H1 (cell line): ENCODE data around the gene TPP1. TPM values are rescaled to one million over a fixed set of nuclear protein-coding genes. Genes with fewer than 3 reads are reported as not detected.

ENCODE experiments used
- CTCF ChIA-PET: fragments of 300-600 bp; sonication (Branson Sonifier 250); formaldehyde crosslinking; loops from one replicate; lab custom pipeline; 2021; ENCODE audit not compliant: partially characterized antibody; lab: Charles Lee
- POLR2A ChIA-PET: fragments of 300-600 bp; sonication (Branson Sonifier 250); formaldehyde crosslinking; loops from one replicate; lab custom pipeline; 2021; ENCODE audit warnings: inconsistent platforms; ENCODE audit not compliant: partially characterized antibody; lab: Charles Lee
- DNase-seq, 2 experiments: peaks; one replicate each; pipeline versions ENCODE4 v3.0.0 to v3.0.0-alpha.2; 2010 to 2022; ENCODE audit warnings: low spot score in 2 of 2, low read depth in 1 of 2, mixed read lengths in 1 of 2
- FAIRE-seq: peaks from 2 replicates; lab custom pipeline; 2011; peaks lifted over from hg19 to GRCh38; lab: Jason Lieb, UNC
- H2AFZ ChIP-seq: 2 replicates; pipeline ENCODE4 v1.8.1; 2012; ENCODE audit warnings: low read length, inconsistent platforms
- H2AK5ac ChIP-seq: 2 replicates; pipeline ENCODE4 v1.6.1; 2013; ENCODE audit warnings: low read depth, low read length
- H2BK120ac ChIP-seq: replicated peaks from 2 replicates; pipeline ENCODE3; 2013; ENCODE audit warnings: low read depth, low read length, inconsistent platforms
- H2BK12ac ChIP-seq: 2 replicates; pipeline ENCODE4 v1.6.1; 2013; ENCODE audit warnings: low read depth, low read length
- H2BK15ac ChIP-seq: 2 replicates; pipeline ENCODE4 v1.6.1; 2013; ENCODE audit warnings: low read length
- H2BK20ac ChIP-seq: 2 replicates; pipeline ENCODE4 v1.6.1; 2013; ENCODE audit warnings: low read length
- H2BK5ac ChIP-seq: 2 replicates; pipeline ENCODE4 v1.6.1; 2013; ENCODE audit warnings: low read depth, low read length
- H3K14ac ChIP-seq: 2 replicates; pipeline ENCODE4 v1.6.1; 2013; ENCODE audit warnings: inconsistent platforms; ENCODE audit not compliant: insufficient read length
- H3K18ac ChIP-seq: 2 replicates; pipeline ENCODE4 v1.6.1; 2013; ENCODE audit warnings: low read length; ENCODE audit errors: extremely low read depth
- H3K23ac ChIP-seq: 2 replicates; pipeline ENCODE4 v1.6.1; 2013; ENCODE audit warnings: inconsistent platforms; ENCODE audit not compliant: insufficient read length
- H3K23me2 ChIP-seq: 2 replicates; pipeline ENCODE4 v1.6.1; 2013; ENCODE audit warnings: low read depth, low read length
- H3K27ac ChIP-seq: 2 replicates; pipeline ENCODE4 v1.6.1; 2011; ENCODE audit warnings: low read depth, low read length, inconsistent platforms
- H3K27me3 ChIP-seq, 4 experiments: replicated peaks in 1 of 4; 1 replicate in 1 of 4; 2 replicates in 3 of 4; pipeline versions ENCODE4 v1.6.1 to v1.8.1; 2011 to 2013; ENCODE audit warnings: low read length in 3 of 4, mild to moderate bottlenecking in 3 of 4, inconsistent platforms in 2 of 4, mixed read lengths in 2 of 4, moderate library complexity in 1 of 4; ENCODE audit not compliant: control insufficient read depth in 3 of 4, insufficient read depth in 3 of 4; ENCODE audit errors: extremely low read depth in 1 of 4
- H3K36me3 ChIP-seq, 4 experiments: 2 replicates each; pipeline versions ENCODE4 v1.6.1 to v1.8.1; 2011 to 2013; ENCODE audit warnings: mild to moderate bottlenecking in 4 of 4, low read length in 3 of 4, moderate library complexity in 2 of 4, control low read depth in 1 of 4, inconsistent platforms in 1 of 4; ENCODE audit not compliant: insufficient read depth in 4 of 4, control insufficient read depth in 2 of 4
- H3K4ac ChIP-seq: replicated peaks from 2 replicates; pipeline ENCODE3; 2013; ENCODE audit warnings: low read length, low read depth, mixed read lengths, inconsistent platforms; ENCODE audit not compliant: insufficient read length
- H3K4me1 ChIP-seq, 4 experiments: replicated peaks in 1 of 4; 1 replicate in 1 of 4; 2 replicates in 3 of 4; pipeline versions ENCODE4 v1.6.1 to v1.8.1; 2011 to 2013; ENCODE audit warnings: low read length in 3 of 4, inconsistent platforms in 2 of 4, mixed read lengths in 1 of 4; ENCODE audit not compliant: insufficient read depth in 4 of 4, control insufficient read depth in 3 of 4
- H3K4me2 ChIP-seq, 2 experiments: 2 replicates each; pipeline versions ENCODE4 v1.6.1 to v1.8.1; 2011 to 2013; ENCODE audit warnings: low read depth in 2 of 2, low read length in 2 of 2, control low read depth in 1 of 2, inconsistent platforms in 1 of 2, mild to moderate bottlenecking in 1 of 2; ENCODE audit not compliant: insufficient read depth in 1 of 2
- H3K4me3 ChIP-seq, 4 experiments: fragments of 200-600, 300-600 bp in 1 of 4; sonication (generic), shearing (Covaris generic), sonication (Bioruptor Twin) in 1 of 4; 2 replicates each; pipeline versions ENCODE4 v1.5.1 to v1.8.1; 2011 to 2016; ENCODE audit warnings: low read length in 4 of 4, low read depth in 3 of 4, control low read depth in 2 of 4, inconsistent platforms in 2 of 4, mild to moderate bottlenecking in 2 of 4, mixed read lengths in 1 of 4, moderate library complexity in 1 of 4; ENCODE audit not compliant: insufficient read depth in 2 of 4; ENCODE audit errors: extremely low read depth in 1 of 4
- H3K56ac ChIP-seq: replicated peaks from 2 replicates; pipeline ENCODE3; 2013; ENCODE audit warnings: low read depth, mild to moderate bottlenecking, mixed read lengths, low read length, inconsistent platforms; ENCODE audit not compliant: insufficient read length
- H3K79me1 ChIP-seq: 2 replicates; pipeline ENCODE4 v1.6.1; 2013; ENCODE audit warnings: low read depth, low read length, control low read depth
- H3K79me2 ChIP-seq, 2 experiments: 2 replicates each; pipeline versions ENCODE4 v1.6.1 to v1.8.1; 2012 to 2013; ENCODE audit warnings: low read length in 2 of 2, mild to moderate bottlenecking in 2 of 2, inconsistent platforms in 1 of 2; ENCODE audit not compliant: insufficient read depth in 2 of 2, control insufficient read depth in 1 of 2
- H3K9ac ChIP-seq, 4 experiments: replicated peaks in 1 of 4; 1 replicate in 1 of 4; 2 replicates in 3 of 4; pipeline versions ENCODE4 v1.6.1 to v1.8.1; 2011 to 2013; ENCODE audit warnings: low read depth in 3 of 4, low read length in 3 of 4, control low read depth in 2 of 4, mild to moderate bottlenecking in 2 of 4, moderate library complexity in 2 of 4, inconsistent platforms in 1 of 4; ENCODE audit errors: extremely low read depth in 1 of 4
- H3K9me3 ChIP-seq, 2 experiments: 2 replicates each; pipeline versions ENCODE4 v1.6.1 to v1.8.1; 2012 to 2013; ENCODE audit warnings: mild to moderate bottlenecking in 2 of 2, moderate library complexity in 2 of 2, control low read depth in 1 of 2, inconsistent platforms in 1 of 2, low read depth in 1 of 2, low read length in 1 of 2, mixed read lengths in 1 of 2; ENCODE audit not compliant: insufficient read depth in 2 of 2
- H4K20me1 ChIP-seq, 2 experiments: replicated peaks in 1 of 2; 2 replicates each; pipeline versions ENCODE3 to v1.8.1; 2011 to 2013; ENCODE audit warnings: inconsistent platforms in 2 of 2, low read length in 2 of 2, mild to moderate bottlenecking in 1 of 2; ENCODE audit not compliant: insufficient read depth in 2 of 2, control insufficient read depth in 1 of 2
- H4K5ac ChIP-seq: 2 replicates; pipeline ENCODE4 v1.6.1; 2013; ENCODE audit warnings: low read length, low read depth, mixed read lengths, inconsistent platforms; ENCODE audit not compliant: insufficient read length
- H4K8ac ChIP-seq: 2 replicates; pipeline ENCODE4 v1.8.0; 2013; ENCODE audit warnings: mild to moderate bottlenecking, moderate library complexity, low read length, inconsistent platforms; ENCODE audit not compliant: insufficient read depth; ENCODE audit errors: extremely low read depth
- H4K91ac ChIP-seq: replicated peaks from 2 replicates; pipeline ENCODE3; 2013; ENCODE audit warnings: low read length, mixed read lengths, inconsistent platforms; ENCODE audit not compliant: insufficient read length
- CTCF ChIP-seq, 3 experiments: IDR thresholded peaks; 1 replicate in 2 of 3; 2 replicates in 1 of 3; pipeline versions ENCODE4 v1.5.1 to v1.6.1; 2011; ENCODE audit warnings: low read length in 3 of 3, mild to moderate bottlenecking in 3 of 3, inconsistent platforms in 2 of 3, low read depth in 1 of 3, moderate library complexity in 1 of 3; ENCODE audit not compliant: insufficient read depth in 1 of 3; ENCODE audit errors: control extremely low read depth in 1 of 3
- GTF2F1 ChIP-seq: IDR thresholded peaks from 2 replicates; pipeline ENCODE4 v1.6.1; 2012; ENCODE audit warnings: low read depth, low read length, improper control_type of control experiment, borderline replicate concordance
- NANOG ChIP-seq: IDR thresholded peaks from 2 replicates; pipeline ENCODE4 v1.6.1; 2011; ENCODE audit warnings: low read length, low read depth, mild to moderate bottlenecking, inconsistent platforms; ENCODE audit not compliant: insufficient read depth, poor library complexity, severe bottlenecking
- POLR2AphosphoS5 ChIP-seq: IDR thresholded peaks from 2 replicates; pipeline ENCODE4 v1.6.1; 2011; ENCODE audit warnings: low read depth, low read length
- POU5F1 ChIP-seq: IDR thresholded peaks from 2 replicates; pipeline ENCODE4 v1.6.1; 2011; ENCODE audit warnings: low read depth, mild to moderate bottlenecking, low read length, moderate library complexity
- SIN3A ChIP-seq, 2 experiments: IDR thresholded peaks in 1 of 2; conservative IDR thresholded peaks in 1 of 2; 2 replicates each; pipeline ENCODE4 v1.6.1; 2011 to 2012; ENCODE audit warnings: low read length in 2 of 2, improper control_type of control experiment in 1 of 2, low read depth in 1 of 2, mild to moderate bottlenecking in 1 of 2
- SIX5 ChIP-seq: IDR thresholded peaks from 2 replicates; pipeline ENCODE4 v1.6.1; 2011; ENCODE audit warnings: mild to moderate bottlenecking, low read depth, low read length
- TAF1 ChIP-seq: IDR thresholded peaks from 2 replicates; pipeline ENCODE4 v1.6.1; 2011; ENCODE audit warnings: mild to moderate bottlenecking, low read depth, low read length
- YY1 ChIP-seq: IDR thresholded peaks from 2 replicates; pipeline ENCODE4 v1.6.1; 2011; ENCODE audit warnings: low read depth, mild to moderate bottlenecking, low read length
- WGBS, 2 experiments: shearing (Covaris generic) in 1 of 2; methylation state at CpG; one replicate each; pipeline versions ENCODE4 v1.1.6 to v1.1.7; 2013 to 2015; ENCODE audit warnings: low lambda C conversion rate in 2 of 2, mixed read lengths in 2 of 2, inconsistent platforms in 1 of 2, low coverage in 1 of 2, missing lambda C conversion rate in 1 of 2; ENCODE audit not compliant: insufficient replicate concordance in 2 of 2, insufficient coverage in 1 of 2, insufficient read length in 1 of 2; ENCODE audit errors: extremely low coverage in 1 of 2, missing lambda C conversion rate in 1 of 2; 5-methylcytosine and 5-hydroxymethylcytosine counted together
- polyA plus RNA-seq, 7 experiments: library from polyadenylated mRNA; depleted of rRNA in 3 of 7; stranded (reverse) in 5 of 7; unstranded in 2 of 7; fragments of >200 nt in 5 of 7; fragments of 200-250 nt in 2 of 7; gene quantifications; 1 replicate in 5 of 7; 2 replicates in 1 of 7; 4 replicates in 1 of 7; pipeline versions ENCODE4 v1.2.1 to v1.2.3, GENCODE V29; 2011 to 2013; ENCODE audit warnings: missing spikeins in 2 of 7, mixed read lengths in 2 of 7
- total RNA-seq: library from RNA; stranded (reverse); fragmentation: NEBNext Ultra II Directional; extraction: Animal tissue kit (Norgen Biotek cat#: 25700); gene quantifications from 2 replicates; pipeline ENCODE4 v1.2.1, GENCODE V29; 2021

TPP1 gene
- total and polyA plus RNA-seq, 2 of the 8 experiments (the other 6 are each of a cell fraction or from before 2014, with no cell fraction given): 36.1 to 77.5 TPM

- Histone ChIP-seq H4K5ac (peak overlapping the region; percentile 53), H3K79me2 (peaks cover 3 to 48% of the 10 kb centered on the region in 2 experiments), H3K56ac (peak overlapping the region; percentile 35), H2BK12ac (0 out of 2 replicates have a peak overlapping the region, but pooled peaks have one; percentile 75), H2BK120ac (no peak overlapping the region), H3K27me3 (no peaks in the 10 kb centered on the region), H3K4me1 (peaks cover 5 to 21% (median 8%) of the 10 kb centered on the region in 4 experiments; a peak in 6 of 7 replicates), H2BK15ac (no peak overlapping the region), H3K9me3 (no peaks in the 10 kb centered on the region), H4K91ac (peak overlapping the region; percentile 17), H3K36me3 (peaks cover 6 to 29% (median 21%) of the 10 kb centered on the region in 4 experiments), H2AK5ac (no peak overlapping the region), H3K4me3 (peak overlapping the region; percentile 79 to 99 (median 93)), H3K23ac (no peak overlapping the region), H2BK20ac (no peak overlapping the region), H3K18ac (peak overlapping the region; percentile 78), H2AFZ (peak overlapping the region; percentile 54; the same call in 1 of the 2 replicates), H3K14ac (no peak overlapping the region), H4K20me1 (peaks cover 0 to 5% of the 10 kb centered on the region in 2 experiments), H3K27ac (peak overlapping the region; percentile 63; the same call in 1 of the 2 replicates), H3K4ac (peak overlapping the region; percentile 75), H3K79me1 (peaks cover 12% of the 10 kb centered on the region), H2BK5ac (0 out of 2 replicates have a peak overlapping the region, but pooled peaks have one; percentile 58), H4K8ac (peak overlapping the region; percentile 52), H3K4me2 (peak overlapping the region; percentile 83 to 97), H3K9ac (peak overlapping the region; percentile 67 to 96 (median 82)), H3K23me2 (peaks cover 16% of the 10 kb centered on the region)
- CTCF ChIA-PET: interaction anchor here (0.6 to 4.1 kb wide), 9 partner anchors 9 to 344 kb away, joined by 3 to 23 read pairs (median 4); partner anchors contain the start of genes CCKBR, TAF10 and TPP1
- POLR2A ChIA-PET: interaction anchor here (0.6 to 2.4 kb wide), 11 partner anchors 8 to 135 kb away, joined by 3 to 11 read pairs (median 4); partner anchors contain the start of genes MRPL17, TAF10 and TPP1
- no peak for FAIRE-seq
- no peak for DNase-seq
- WGBS, 2 experiments: 2% methylated on average over 20 of the region's 20 CpGs; no CpG with 5 or more reads in 1 of the 2 experiments
- TF ChIP-seq NANOG (no peak), POU5F1 (no peak), GTF2F1 (peak; percentile 61; the same call in 1 of the 2 replicates), YY1 (0 out of 2 replicates have a peak, but pooled peaks have one; percentile 6), SIX5 (no peak), CTCF (IDR thresholded peaks at IDR 0.05; ENCODE audit: control extremely low read depth in 1 of 3, insufficient read depth in 1 of 3, low read depth in 1 of 3, low read length in 3 of 3) (peak in 2 of 3 experiments; percentile 2 to 5; a peak in 1 of 4 replicates), TAF1 (peak; percentile 17; the same call in 1 of the 2 replicates), POLR2AphosphoS5 (peak; percentile 8; the same call in 1 of the 2 replicates), SIN3A (conservative IDR thresholded peaks at IDR 0.05 in 1 of 2, IDR thresholded peaks at IDR 0.05 in 1 of 2; ENCODE audit: low read depth in 1 of 2, low read length in 2 of 2) (0 out of 4 replicates have a peak, but pooled peaks of 1 of the 2 experiments have one; percentile 27)
These were observed 15.1 kb downstream of the TPP1 start for GRCh38 chr11:6604081-6604626.
